Activated CD4-positive, alpha-beta T cell treated with anti-CD3 and anti-CD28 coated beads, Interleukin-2, amount 10 ng/mL, durations not matched to agents 24 days and 14 days (primary cell): ENCODE data around the gene ANKRD24. TPM values are rescaled to one million over a fixed set of nuclear protein-coding genes. Genes with fewer than 3 reads are reported as not detected.
A peak's percentile ranks its signal among the peaks of the same experiment; 100 is the strongest.
"Not testable (repeated sequence)": the region's sequence is repeated elsewhere in the genome, so short reads cannot be mapped to it uniquely, and the experiment has no call there.

ENCODE experiments used
- DNase-seq: peaks from one replicate; pipeline ENCODE4 v3.0.0; 2022
- H3K27ac Mint-ChIP-seq: one replicate; pipeline ENCODE4 v1.8.0; 2022; ENCODE audit warnings: mild to moderate bottlenecking, mixed read lengths
- H3K27me3 Mint-ChIP-seq: one replicate; pipeline ENCODE4 v1.8.0; 2022; ENCODE audit warnings: mixed read lengths
- H3K36me3 Mint-ChIP-seq: one replicate; pipeline ENCODE4 v1.8.0; 2022; ENCODE audit warnings: low read depth, mild to moderate bottlenecking, mixed read lengths
- H3K4me1 Mint-ChIP-seq: one replicate; pipeline ENCODE4 v1.8.0; 2021; ENCODE audit warnings: mixed read lengths
- H3K4me3 Mint-ChIP-seq: one replicate; pipeline ENCODE4 v1.8.0; 2022; ENCODE audit warnings: mild to moderate bottlenecking, moderate library complexity, mixed read lengths
- H3K9me3 Mint-ChIP-seq: one replicate; pipeline ENCODE4 v1.8.0; 2021; ENCODE audit warnings: mixed read lengths
- intact Hi-C: fragments of 100-400 bp; cut with micrococcal nuclease; formaldehyde crosslinking; loops from one replicate; pipeline ENCODE4 v1.15.1; 2023
- total RNA-seq: library from RNA; stranded (reverse); gene quantifications from 2 replicates; pipeline ENCODE4 v1.2.3, GENCODE V29; 2022

The ANKRD24 gene
- total RNA-seq, 1 donor from 2014 or later = 0.72 TPM

DNA sequence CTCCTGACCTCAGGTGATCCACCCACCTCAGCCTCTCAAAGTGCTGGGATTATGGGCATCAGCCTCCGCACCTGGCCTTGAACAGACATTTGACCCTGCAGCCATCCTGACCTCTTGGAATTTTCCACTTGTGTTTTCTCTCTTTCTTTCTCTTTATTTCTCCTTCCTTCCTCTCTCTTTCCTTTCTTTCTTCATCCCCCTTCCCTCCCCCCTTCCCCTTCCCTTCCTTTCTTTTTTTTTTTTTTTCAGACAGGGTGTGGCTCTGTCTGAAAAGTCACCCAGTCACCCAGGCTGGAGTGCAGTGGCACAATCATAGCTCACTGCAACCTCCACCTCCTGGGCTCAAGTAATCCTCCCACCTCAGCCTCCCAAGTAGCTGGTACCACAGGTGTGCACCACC is 36.0 kb downstream of the ANKRD24 start:
- H3K27me3 Mint-ChIP-seq, H3K4me1 Mint-ChIP-seq, H3K4me3 Mint-ChIP-seq, DNase-seq, H3K27ac Mint-ChIP-seq, intact Hi-C loops, H3K36me3 Mint-ChIP-seq, H3K9me3 Mint-ChIP-seq: not testable (repeated sequence)

GRCh38 chr19:4220188-4220587 is 37.7 kb downstream of the ANKRD24 start:
- Mint-ChIP-seq H3K4me1 (no peaks in the 10 kb centered on the region), H3K4me3 (no peak overlapping the region), H3K27me3 (no peaks in the 10 kb centered on the region), H3K9me3 (peaks cover 4% of the 10 kb centered on the region), H3K36me3 (no peaks in the 10 kb centered on the region), H3K27ac (no peak overlapping the region)
- intact Hi-C loops = no loop called here
- DNase-seq = no peak

DNA sequence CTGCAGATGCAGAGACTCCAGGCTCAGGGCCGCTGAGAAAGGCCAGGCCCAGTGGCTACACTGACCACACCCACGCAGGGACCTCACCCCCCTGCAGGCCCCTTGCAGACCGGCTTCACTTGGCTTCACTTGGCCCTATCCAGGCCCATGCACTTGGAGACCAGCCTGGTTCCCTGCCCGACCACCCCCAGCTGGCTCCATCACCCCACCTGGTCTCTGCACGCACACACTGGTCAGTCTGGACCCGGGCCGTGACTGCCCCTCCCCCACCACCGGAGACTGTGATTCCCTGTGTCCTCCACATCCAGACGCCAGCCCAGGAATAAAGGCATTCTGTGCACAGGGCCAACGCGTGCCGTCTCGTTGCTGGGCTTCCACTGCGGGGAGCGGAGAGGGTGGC is 42.0 kb downstream of the ANKRD24 start:
- H3K4me1 Mint-ChIP-seq = peaks cover 6% of the 10 kb centered on the region
- H3K27ac Mint-ChIP-seq = no peak overlapping the region
- H3K9me3 Mint-ChIP-seq = no peaks in the 10 kb centered on the region
- no peaks in the 10 kb centered on the region for H3K36me3 Mint-ChIP-seq
- no peaks in the 10 kb centered on the region for H3K27me3 Mint-ChIP-seq
- intact Hi-C loops = no loop called here
- H3K4me3 Mint-ChIP-seq = no peak overlapping the region
- DNase-seq = no peak

DNA sequence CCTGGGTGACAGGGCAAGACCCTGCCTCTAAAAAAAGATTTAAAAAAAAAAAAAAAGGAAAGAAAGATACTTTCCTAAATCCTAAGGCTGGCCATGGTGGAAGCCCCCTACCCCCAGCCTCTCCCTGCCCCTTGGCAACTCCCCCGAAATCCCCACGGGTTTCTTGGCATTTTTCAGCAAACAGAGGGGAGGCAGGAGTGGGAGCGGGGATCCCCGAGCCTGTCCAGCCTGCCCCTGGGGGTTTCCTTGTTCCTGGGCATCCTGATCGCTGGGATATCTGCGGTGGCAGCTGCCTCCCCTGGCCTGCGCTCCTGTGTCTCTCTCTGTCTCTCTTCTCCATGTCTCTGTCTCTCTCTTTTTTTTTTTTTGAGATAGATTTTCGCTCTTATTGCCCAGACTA is 43.4 kb downstream of the ANKRD24 start:
- Mint-ChIP-seq H3K4me1 (peaks cover 10% of the 10 kb centered on the region), H3K36me3 (no peaks in the 10 kb centered on the region), H3K4me3 (no peak overlapping the region), H3K27me3 (no peaks in the 10 kb centered on the region), H3K9me3 (no peaks in the 10 kb centered on the region), H3K27ac (peak overlapping the region; percentile 8)
- no peak for DNase-seq
- intact Hi-C loops = no loop called here

DNA sequence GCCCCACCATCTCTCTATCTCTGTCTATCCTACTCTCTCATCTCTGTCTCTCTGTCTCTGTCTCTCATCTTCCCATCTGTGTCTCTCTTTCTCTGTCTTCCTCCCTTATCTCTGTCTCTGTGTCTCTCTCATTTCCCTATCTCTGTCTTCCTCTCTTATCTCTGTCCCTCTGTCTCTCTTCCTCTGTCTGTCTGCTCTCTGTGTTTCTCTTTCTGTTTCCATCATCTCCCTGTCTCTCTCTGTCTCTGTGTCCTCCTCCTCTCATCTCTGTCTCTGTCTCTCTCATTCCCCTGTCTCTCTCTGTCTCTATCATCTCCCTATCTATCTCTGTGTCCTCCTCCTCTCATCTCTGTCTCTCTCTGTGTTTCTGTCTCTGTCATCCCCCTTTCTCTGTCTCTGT is 45.3 kb downstream of the ANKRD24 start:
- no peak for DNase-seq
- no peaks in the 10 kb centered on the region for H3K9me3 Mint-ChIP-seq
- H3K27ac Mint-ChIP-seq = no peak overlapping the region
- H3K4me3 Mint-ChIP-seq = no peak overlapping the region
- H3K27me3 Mint-ChIP-seq = no peaks in the 10 kb centered on the region
- no peaks in the 10 kb centered on the region for H3K36me3 Mint-ChIP-seq
- intact Hi-C loops = no loop called here
- peaks cover 12% of the 10 kb centered on the region for H3K4me1 Mint-ChIP-seq

- H3K9me3 Mint-ChIP-seq = no peaks in the 10 kb centered on the region
- no peaks in the 10 kb centered on the region for H3K27me3 Mint-ChIP-seq
- no peak overlapping the region for H3K27ac Mint-ChIP-seq
- intact Hi-C loops = loop anchor here (1.0 kb wide), 1 partner anchor 19 kb away; the partner anchor contains the start of gene YJU2
- DNase-seq = no peak
- peaks cover 15% of the 10 kb centered on the region for H3K4me1 Mint-ChIP-seq
- H3K36me3 Mint-ChIP-seq = peaks cover 3% of the 10 kb centered on the region
- H3K4me3 Mint-ChIP-seq = no peak overlapping the region
Observed at GRCh38 chr19:4228765-4229178, 46.3 kb downstream of the ANKRD24 start.

DNA sequence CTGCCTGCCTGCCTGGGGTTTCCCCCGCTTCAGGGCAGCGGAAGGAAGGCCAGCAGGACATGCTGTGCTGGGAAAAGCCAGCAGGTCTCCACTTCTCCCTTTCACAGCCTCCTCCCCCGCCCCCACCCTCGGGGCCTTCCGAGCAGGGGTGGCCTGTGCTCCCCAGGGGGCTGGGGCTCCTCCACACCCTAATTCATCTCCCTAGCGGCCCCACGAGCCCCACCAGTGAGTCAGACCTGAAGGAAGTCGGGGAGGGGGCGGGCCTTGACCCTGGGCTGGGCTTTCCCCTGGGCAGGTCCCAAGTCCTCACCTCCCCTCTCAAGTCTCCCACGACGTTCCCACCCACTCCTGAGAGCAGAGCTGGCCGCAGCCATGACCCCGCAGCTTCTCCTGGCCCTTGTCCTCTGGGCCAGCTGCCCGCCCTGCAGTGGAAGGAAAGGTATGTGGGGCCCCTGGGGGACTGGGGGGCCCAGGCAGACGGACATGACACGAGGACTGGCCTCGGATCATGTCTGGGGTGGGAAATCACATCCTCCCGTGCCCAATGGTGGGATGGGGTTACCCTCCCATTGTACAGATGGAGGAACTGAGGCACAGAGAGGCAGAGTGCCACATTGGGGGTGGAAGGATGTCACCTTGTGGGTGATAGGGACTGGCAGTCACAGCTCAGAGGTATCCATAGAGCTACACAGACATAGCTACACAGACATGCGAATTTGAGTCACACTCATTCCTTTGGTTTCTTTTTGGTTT is 46.9 kb downstream of the ANKRD24 start, which contains the start of gene EBI3:
Gene EBI3 (plus strand): TSS at position 345 of the 753 bp plus-strand sequence. CDS start 28 bp downstream, at position 373.
- peak; percentile 83 for DNase-seq
- Mint-ChIP-seq H3K4me3 (no peak within 1 kb of the TSS), H3K27ac (no peak within 1 kb of the TSS), H3K27me3 (no peaks in the 10 kb centered on the region), H3K36me3 (peaks cover 3% of the 10 kb centered on the region), H3K4me1 (peaks cover 15% of the 10 kb centered on the region), H3K9me3 (no peaks in the 10 kb centered on the region)
- intact Hi-C loops = loop anchor here (1.0 kb wide), 1 partner anchor 18 kb away; the partner anchor contains the start of gene YJU2

DNA sequence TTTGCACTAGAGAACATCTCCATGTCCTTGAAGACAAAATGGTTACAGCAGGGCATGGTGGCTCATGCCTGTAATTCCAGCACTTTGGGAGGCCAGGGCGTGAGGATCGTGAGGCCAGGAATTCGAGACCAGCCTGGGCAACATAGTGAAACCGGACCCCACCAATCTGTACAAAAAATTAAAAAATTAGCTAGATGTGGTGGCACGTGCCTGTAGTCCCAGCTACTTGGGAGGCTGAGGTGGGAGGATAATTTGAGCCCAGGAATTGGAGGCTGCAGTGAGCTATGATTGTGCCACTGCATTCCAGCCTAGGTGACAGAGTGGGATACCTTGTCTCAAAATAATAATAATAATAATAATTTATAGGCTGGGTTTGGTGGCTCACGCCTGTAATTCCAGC is 47.7 kb downstream of the ANKRD24 start:
- H3K27ac Mint-ChIP-seq, H3K27me3 Mint-ChIP-seq, H3K9me3 Mint-ChIP-seq, DNase-seq, H3K36me3 Mint-ChIP-seq, intact Hi-C loops, H3K4me3 Mint-ChIP-seq: not testable (repeated sequence)
- H3K4me1 Mint-ChIP-seq = peaks cover 15% of the 10 kb centered on the region

GRCh38 chr19:4231521-4231920 is 49.0 kb downstream of the ANKRD24 start:
- not testable (repeated sequence) for H3K4me3 Mint-ChIP-seq

GRCh38 chr19:4232139-4232538 is 49.6 kb downstream of the ANKRD24 start:
- H3K9me3 Mint-ChIP-seq, H3K27ac Mint-ChIP-seq, H3K4me3 Mint-ChIP-seq, intact Hi-C loops, H3K36me3 Mint-ChIP-seq, DNase-seq, H3K27me3 Mint-ChIP-seq: not testable (repeated sequence)
- H3K4me1 Mint-ChIP-seq = peaks cover 11% of the 10 kb centered on the region

More at GRCh38 chr19:4231521-4231920, 49.0 kb downstream of the ANKRD24 start:
- H3K27me3 Mint-ChIP-seq, H3K36me3 Mint-ChIP-seq, H3K9me3 Mint-ChIP-seq, H3K27ac Mint-ChIP-seq, DNase-seq, intact Hi-C loops: not testable (repeated sequence)
- peaks cover 12% of the 10 kb centered on the region for H3K4me1 Mint-ChIP-seq

- DNase-seq = no peak
- intact Hi-C loops = no loop called here
- Mint-ChIP-seq H3K4me3 (no peak overlapping the region), H3K9me3 (no peaks in the 10 kb centered on the region), H3K4me1 (peaks cover 11% of the 10 kb centered on the region), H3K36me3 (peaks cover 3% of the 10 kb centered on the region), H3K27me3 (no peaks in the 10 kb centered on the region), H3K27ac (no peak overlapping the region)
Observed at GRCh38 chr19:4232614-4233281, 50.3 kb downstream of the ANKRD24 start.

DNA sequence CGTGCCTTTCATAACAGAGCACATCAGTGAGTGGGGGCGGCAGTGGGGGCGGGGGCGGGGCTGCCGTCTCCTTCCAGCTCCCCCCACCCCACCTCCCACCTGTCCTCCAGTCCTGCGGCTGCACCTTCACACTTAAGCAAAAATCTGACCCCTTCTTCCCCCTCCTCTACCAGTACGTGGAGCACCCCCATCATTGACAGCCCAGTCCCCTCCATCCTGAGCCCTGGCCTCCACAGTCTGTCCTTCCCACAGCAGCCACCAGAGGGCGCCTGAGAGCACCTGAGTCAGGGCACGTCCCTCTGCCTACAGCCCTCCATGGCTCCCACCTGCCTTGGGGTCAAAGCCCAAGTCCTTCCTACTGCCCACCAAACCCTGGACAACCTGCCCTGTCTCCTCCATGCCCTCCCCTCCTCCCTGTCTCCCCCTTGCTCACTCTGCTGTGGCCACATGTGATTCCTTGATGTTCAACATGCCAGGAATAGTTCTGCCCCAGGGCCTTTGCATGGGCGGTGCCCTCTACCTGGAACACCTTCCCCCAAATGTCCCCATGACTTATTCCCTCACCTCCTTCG is 50.9 kb downstream of the ANKRD24 start:
- Mint-ChIP-seq H3K27me3 (no peaks in the 10 kb centered on the region), H3K36me3 (peaks cover 3% of the 10 kb centered on the region), H3K4me3 (peak overlapping the region; percentile 12), H3K4me1 (peaks cover 11% of the 10 kb centered on the region), H3K27ac (peak overlapping the region; percentile 44), H3K9me3 (no peaks in the 10 kb centered on the region)
- intact Hi-C loops = no loop called here
- DNase-seq = peak; percentile 92

DNA sequence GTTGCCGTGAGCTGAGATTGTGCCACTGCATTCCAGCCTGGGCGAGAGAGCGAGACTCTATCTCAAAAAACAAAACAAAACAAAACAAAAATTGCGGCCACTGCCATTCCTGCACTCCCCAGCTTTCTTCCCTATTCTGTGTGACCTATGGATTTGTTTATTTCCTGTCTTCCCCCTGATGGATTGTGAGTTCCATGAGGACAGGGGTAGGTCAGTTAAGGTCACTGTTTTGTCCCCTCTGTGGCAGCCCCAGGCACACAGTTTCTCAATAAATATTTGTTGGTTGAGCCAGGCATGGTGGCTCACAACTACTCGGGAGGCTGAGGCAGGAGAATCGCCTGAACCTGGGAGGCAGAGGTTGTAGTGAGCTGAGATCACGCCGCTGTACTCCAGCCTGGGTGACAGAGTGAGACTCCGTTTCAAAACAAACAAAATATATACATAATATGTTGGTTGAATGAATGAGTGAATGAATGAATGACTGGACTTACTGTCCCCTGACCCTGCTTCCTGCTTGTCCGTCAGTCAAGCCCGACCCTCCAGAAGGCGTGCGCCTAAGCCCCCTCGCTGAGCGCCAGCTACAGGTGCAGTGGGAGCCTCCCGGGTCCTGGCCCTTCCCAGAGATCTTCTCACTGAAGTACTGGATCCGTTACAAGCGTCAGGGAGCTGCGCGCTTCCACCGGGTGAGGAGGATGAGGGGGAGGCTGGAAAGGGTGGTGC is 51.8 kb downstream of the ANKRD24 start:
- Mint-ChIP-seq H3K9me3 (no peaks in the 10 kb centered on the region), H3K36me3 (peaks cover 3% of the 10 kb centered on the region), H3K4me1 (peaks cover 10% of the 10 kb centered on the region), H3K27me3 (no peaks in the 10 kb centered on the region), H3K27ac (no peak overlapping the region), H3K4me3 (no peak overlapping the region)
- DNase-seq = no peak
- intact Hi-C loops = no loop called here

GRCh38 chr19:4234862-4235201 is 52.3 kb downstream of the ANKRD24 start:
- Mint-ChIP-seq H3K27me3 (no peaks in the 10 kb centered on the region), H3K9me3 (no peaks in the 10 kb centered on the region), H3K4me1 (peaks cover 5% of the 10 kb centered on the region), H3K27ac (no peak overlapping the region), H3K36me3 (peaks cover 3% of the 10 kb centered on the region), H3K4me3 (no peak overlapping the region)
- intact Hi-C loops = no loop called here
- no peak for DNase-seq
